Cerebellar nuclear complex (tissue), 1 donor: ENCODE measurements around the gene KLF17.
"Not testable (repeated sequence)": the region's sequence is repeated elsewhere in the genome, so short reads cannot be mapped to it uniquely, and the experiment has no call there.

Experiments
- DNase-seq, 2 experiments: peaks; one replicate each; lab custom pipeline; 2025; lab: John Stamatoyannopoulos, UW

The KLF17 gene

GRCh38 chr1:44108971-44109370, 9.7 kb upstream of the KLF17 start:
- no peak for DNase-seq

- no peak for DNase-seq
Measured at GRCh38 chr1:44110916-44111315, 7.7 kb upstream of the KLF17 start.

- DNase-seq = no peak
Measured at GRCh38 chr1:44111861-44112260, 6.8 kb upstream of the KLF17 start.

- DNase-seq = no peak
Measured at GRCh38 chr1:44112486-44112885, 6.1 kb upstream of the KLF17 start.

GRCh38 chr1:44113095-44113609, 5.5 kb upstream of the KLF17 start:
- no peak for DNase-seq

GRCh38 chr1:44114098-44114497, 4.5 kb upstream of the KLF17 start:
- DNase-seq = no peak

- DNase-seq = not testable (repeated sequence)
Measured at GRCh38 chr1:44117272-44117671, 1.3 kb upstream of the KLF17 start.

- no peak for DNase-seq
Measured at GRCh38 chr1:44119525-44119924, 904 bp downstream of the KLF17 start.

- DNase-seq = no peak
Measured at GRCh38 chr1:44120398-44120949, 1.9 kb downstream of the KLF17 start.

- no peak for DNase-seq
Measured at GRCh38 chr1:44129616-44130500, 11.2 kb downstream of the KLF17 start.

GRCh38 chr1:44131411-44131810, 12.8 kb downstream of the KLF17 start:
- no peak for DNase-seq

GRCh38 chr1:44134071-44134920, 15.7 kb downstream of the KLF17 start:
- DNase-seq = no peak

- no peak for DNase-seq
Measured at GRCh38 chr1:44135886-44136285, 17.3 kb downstream of the KLF17 start.

- DNase-seq = no peak
Measured at GRCh38 chr1:44138239-44138638, 19.6 kb downstream of the KLF17 start.

- not testable (repeated sequence) for DNase-seq
Measured at GRCh38 chr1:44139565-44139964, 20.9 kb downstream of the KLF17 start.

GRCh38 chr1:44141531-44141930, 22.9 kb downstream of the KLF17 start, which contains the start of gene KLF18:
Gene KLF18, minus strand, starts transcription at chr1:44141631. Its CDS starts 0 bp downstream, at chr1:44141631.
- DNase-seq = no peak

- DNase-seq = no peak
Measured at GRCh38 chr1:44144962-44145756, 26.5 kb downstream of the KLF17 start.

GRCh38 chr1:44146536-44147361, 28.1 kb downstream of the KLF17 start:
- DNase-seq = no peak

GRCh38 chr1:44147582-44147981, 29.0 kb downstream of the KLF17 start:
- no peak for DNase-seq

GRCh38 chr1:44151332-44151731, 32.7 kb downstream of the KLF17 start:
- no peak for DNase-seq

GRCh38 chr1:44151808-44152207, 33.2 kb downstream of the KLF17 start:
- no peak for DNase-seq
